Coronary artery (tissue), 2 donors: Measurements from ENCODE around the gene IMPDH2.

Experiments
- DNase-seq: peaks from one replicate; pipeline ENCODE4 v3.0.0-alpha.2; 2017; ENCODE audit warnings: low spot score
- H3K27ac ChIP-seq, 2 donors: fragments of 200-600 bp; sonication (generic); one replicate each; pipeline ENCODE4 v1.5.1; 2016 to 2019
- H3K4me3 ChIP-seq: fragments of 200-600 bp; sonication (generic); 2 replicates; pipeline ENCODE4 v1.5.1; 2016; ENCODE audit warnings: mild to moderate bottlenecking, moderate library complexity
- TF ChIP-seq, protein P1 (sequence below): fragments of 200-600 bp; sonication (generic); IDR thresholded peaks from one replicate; pipeline ENCODE4 v1.5.1; 2019; ENCODE audit warnings: antibody characterized with exemption

The IMPDH2 gene

DNA sequence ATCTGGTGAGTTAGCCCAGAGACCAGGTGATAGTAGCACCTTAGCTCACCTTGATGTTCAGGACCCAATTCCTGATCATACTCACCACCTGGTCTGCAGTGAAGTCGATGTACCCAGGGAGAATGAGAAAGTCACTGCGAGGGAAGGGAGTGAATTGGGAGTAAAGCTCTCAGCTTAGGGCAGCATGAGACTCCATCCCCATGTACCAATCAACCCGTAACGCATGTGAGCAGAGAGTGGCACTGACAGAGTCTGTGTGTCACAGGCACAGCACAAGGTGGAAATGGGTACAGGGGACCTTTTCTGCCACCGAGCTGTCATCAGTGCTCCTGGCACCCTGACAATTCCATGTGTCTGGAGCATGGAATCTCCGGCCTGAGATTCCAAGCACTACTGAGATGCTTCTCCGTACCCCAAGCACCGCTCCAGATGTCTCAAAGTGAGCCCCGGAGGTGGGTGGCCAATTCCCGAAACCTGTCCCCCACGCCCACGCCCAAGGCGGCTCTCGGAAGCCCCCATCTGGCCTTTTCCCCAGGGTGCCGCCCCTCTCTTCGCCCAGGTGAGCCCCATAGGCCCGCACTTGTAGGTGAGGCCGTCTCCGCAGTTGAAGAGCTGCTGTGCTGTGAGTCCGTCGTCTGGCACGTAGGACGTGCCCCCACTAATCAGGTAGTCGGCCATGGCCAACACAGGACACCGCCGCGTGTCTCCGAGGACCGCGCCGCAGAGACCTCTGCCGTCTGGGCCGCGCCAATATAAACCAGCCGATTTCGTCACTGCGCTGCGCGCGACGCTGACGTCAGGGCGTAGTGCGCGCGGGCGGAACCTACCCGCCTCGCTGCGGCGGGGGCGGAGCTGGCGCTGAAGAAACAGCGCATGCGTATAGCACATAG, at the start of gene IMPDH2:
IMPDH2 (minus strand) TSS at position 726 of the 890 bp plus-strand sequence; CDS start at position 678, 48 bp downstream.
- peak; percentile 95 for DNase-seq
- TF ChIP-seq, protein P1, sequence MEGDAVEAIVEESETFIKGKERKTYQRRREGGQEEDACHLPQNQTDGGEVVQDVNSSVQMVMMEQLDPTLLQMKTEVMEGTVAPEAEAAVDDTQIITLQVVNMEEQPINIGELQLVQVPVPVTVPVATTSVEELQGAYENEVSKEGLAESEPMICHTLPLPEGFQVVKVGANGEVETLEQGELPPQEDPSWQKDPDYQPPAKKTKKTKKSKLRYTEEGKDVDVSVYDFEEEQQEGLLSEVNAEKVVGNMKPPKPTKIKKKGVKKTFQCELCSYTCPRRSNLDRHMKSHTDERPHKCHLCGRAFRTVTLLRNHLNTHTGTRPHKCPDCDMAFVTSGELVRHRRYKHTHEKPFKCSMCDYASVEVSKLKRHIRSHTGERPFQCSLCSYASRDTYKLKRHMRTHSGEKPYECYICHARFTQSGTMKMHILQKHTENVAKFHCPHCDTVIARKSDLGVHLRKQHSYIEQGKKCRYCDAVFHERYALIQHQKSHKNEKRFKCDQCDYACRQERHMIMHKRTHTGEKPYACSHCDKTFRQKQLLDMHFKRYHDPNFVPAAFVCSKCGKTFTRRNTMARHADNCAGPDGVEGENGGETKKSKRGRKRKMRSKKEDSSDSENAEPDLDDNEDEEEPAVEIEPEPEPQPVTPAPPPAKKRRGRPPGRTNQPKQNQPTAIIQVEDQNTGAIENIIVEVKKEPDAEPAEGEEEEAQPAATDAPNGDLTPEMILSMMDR: no peak
- peak within 1 kb of the TSS; percentile 92 to 98 for H3K27ac ChIP-seq
- peak within 1 kb of the TSS; percentile 77 for H3K4me3 ChIP-seq

DNA sequence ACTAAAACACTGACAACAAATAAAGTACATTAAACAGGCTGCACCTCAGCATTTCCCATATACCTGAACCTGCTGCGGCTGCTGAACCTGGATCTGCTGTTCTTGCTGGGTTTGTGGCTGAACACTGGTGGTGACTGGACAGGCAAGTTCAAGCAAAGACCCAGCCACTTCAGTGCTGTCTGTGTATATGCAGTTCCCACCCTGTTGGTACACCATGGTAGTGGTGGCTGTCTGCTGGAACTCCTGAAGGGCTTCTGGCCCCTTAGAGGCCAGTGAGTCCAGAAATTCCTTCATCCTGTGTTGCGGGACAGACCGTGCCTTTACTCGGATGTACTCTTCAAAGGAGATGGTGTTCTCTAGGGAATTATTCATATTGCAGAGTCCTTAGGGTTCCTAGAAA, 47.4 kb upstream of the IMPDH2 start:
- no peak for DNase-seq
- H3K4me3 ChIP-seq: no peak overlapping the region
- TF ChIP-seq, protein P1: no peak
- H3K27ac ChIP-seq: no peak overlapping the region

DNA sequence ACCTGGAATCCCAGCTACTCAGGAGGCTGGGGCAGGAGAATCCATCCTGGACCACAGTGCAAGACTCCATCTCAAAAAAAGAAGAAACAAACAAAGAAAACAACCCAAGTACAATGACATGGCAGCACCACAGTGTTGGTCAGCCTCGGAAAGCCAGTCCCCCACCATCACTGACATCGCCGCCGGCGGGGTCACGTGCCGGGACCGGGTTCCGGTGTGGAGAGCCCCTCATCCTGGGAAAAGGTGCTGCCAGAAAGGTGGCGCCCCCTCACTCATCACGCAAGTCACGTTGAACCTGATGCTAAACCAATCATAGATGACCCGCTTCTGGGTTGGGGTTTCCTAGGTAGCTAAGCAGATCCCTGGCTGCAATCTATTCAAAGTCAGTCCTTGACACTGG, 46.9 kb upstream of the IMPDH2 start:
- no peak overlapping the region for H3K4me3 ChIP-seq
- no peak for DNase-seq
- TF ChIP-seq, protein P1: no peak

DNA sequence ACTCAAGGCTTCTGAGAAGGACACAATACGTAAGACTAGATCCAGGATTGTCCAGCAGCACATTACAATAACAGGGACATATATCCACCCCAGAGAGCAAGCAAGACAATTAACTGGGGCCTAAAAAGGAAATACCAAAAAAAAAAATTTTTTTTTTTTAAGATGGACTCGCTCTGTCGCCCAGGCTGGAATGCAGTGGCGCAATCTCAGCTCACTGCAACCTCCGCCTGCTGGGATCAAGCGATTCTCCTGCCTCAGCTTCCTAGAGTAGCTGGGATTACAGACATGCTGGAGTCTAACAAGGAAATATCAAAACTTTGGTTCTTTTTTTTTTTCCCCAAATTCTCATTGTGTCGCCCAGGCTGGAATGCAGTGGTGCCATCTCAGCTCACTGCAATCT, 28.8 kb upstream of the IMPDH2 start:
- H3K27ac ChIP-seq: no peak overlapping the region
- DNase-seq: no peak
- no peak overlapping the region for H3K4me3 ChIP-seq
- TF ChIP-seq, protein P1: no peak

More for the DNA sequence above, 46.9 kb upstream of the IMPDH2 start:
- H3K27ac ChIP-seq: no peak overlapping the region

DNA sequence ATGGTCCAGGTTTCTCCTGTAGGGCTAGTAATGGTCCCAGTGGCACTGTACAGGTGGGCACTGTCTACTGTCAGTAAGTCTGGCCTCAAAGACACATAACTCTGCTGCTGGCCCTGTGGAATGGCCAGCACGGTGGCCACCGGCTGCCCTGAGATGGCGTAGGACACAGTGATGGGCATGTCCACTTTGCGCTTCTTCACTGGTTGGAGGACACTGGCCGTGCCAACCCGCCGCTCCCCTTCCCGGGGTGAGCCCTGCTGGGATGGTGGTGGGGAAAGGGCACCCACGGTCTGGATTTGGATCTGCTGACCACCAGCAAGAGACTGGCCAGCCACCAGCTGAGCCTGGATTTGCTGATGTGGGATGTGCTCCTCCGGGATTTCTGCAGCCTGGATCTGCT, 28.1 kb upstream of the IMPDH2 start:
- DNase-seq: no peak
- TF ChIP-seq, protein P1: no peak
- Histone ChIP-seq H3K4me3 (no peak overlapping the region), H3K27ac (no peak overlapping the region)

DNA sequence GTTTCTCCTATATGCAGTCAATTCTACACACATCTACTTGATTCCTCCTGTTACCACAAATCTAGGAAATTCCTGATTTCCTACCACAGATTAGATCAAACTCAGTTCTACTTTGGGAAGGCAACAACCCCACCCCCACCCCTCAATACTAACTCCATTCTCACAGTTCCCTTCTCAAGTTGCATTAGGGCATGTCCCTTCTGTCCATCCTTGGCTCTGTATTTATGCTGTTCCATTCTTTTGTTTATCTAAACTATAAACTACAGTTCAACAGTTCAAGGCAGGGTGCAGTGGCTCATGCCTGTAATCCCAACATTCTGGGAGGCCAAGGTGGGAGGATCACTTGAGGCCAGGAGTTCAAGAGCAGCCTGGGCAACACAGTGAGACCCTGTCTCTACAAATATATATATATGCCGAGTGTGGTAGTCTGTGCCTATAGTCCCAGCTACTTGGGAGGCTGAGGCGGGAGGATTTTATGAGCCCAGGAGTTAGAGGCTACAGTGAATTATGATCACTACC, 25.2 kb upstream of the IMPDH2 start:
- no peak overlapping the region for H3K27ac ChIP-seq
- H3K4me3 ChIP-seq: no peak overlapping the region

More for the DNA sequence above, 25.2 kb upstream of the IMPDH2 start:
- TF ChIP-seq, protein P1: no peak
- no peak for DNase-seq
